MM.1S (cell line): ENCODE measurements around the gene RAB31.

Experiments
- DNase-seq: peaks from one replicate; pipeline ENCODE4 v3.0.0-alpha.2; 2015
- H2AFZ ChIP-seq: fragments of 300-600 bp; sonication (generic); 2 replicates; pipeline ENCODE4 v1.6.0; 2016; ENCODE audit warnings: antibody characterized with exemption, low read length
- H3F3A ChIP-seq: fragments of 300-600 bp; sonication (generic); 2 replicates; pipeline ENCODE4 v1.6.1; 2016; ENCODE audit warnings: mild to moderate bottlenecking, antibody characterized with exemption, low read length, moderate library complexity, mixed read lengths; ENCODE audit not compliant: insufficient read depth
- H3K27ac ChIP-seq: fragments of 300-600 bp; sonication (generic); 2 replicates; pipeline ENCODE4 v1.5.1; 2016; ENCODE audit warnings: mild to moderate bottlenecking, low read length
- H3K27me3 ChIP-seq: fragments of 300-600 bp; sonication (generic); replicated peaks from 2 replicates; pipeline ENCODE4 v1.6.0; 2016; ENCODE audit warnings: low read length; ENCODE audit not compliant: insufficient read depth
- H3K36me3 ChIP-seq: fragments of 300-600 bp; sonication (generic); replicated peaks from 2 replicates; pipeline ENCODE4 v1.6.1; 2016; ENCODE audit warnings: mild to moderate bottlenecking, low read length, mixed read lengths; ENCODE audit not compliant: insufficient read depth
- H3K4me1 ChIP-seq: fragments of 300-600 bp; sonication (generic); 2 replicates; pipeline ENCODE4 v1.6.1; 2016; ENCODE audit warnings: low read length, mixed read lengths
- H3K4me2 ChIP-seq: fragments of 300-600 bp; sonication (generic); 2 replicates; pipeline ENCODE4 v1.6.0; 2016; ENCODE audit warnings: low read depth, low read length
- H3K4me3 ChIP-seq: fragments of 300-600 bp; sonication (generic); 2 replicates; pipeline ENCODE4 v1.5.1; 2016; ENCODE audit warnings: low read length, mixed read lengths
- H3K79me2 ChIP-seq: fragments of 300-600 bp; sonication (generic); 2 replicates; pipeline ENCODE4 v1.6.1; 2016; ENCODE audit warnings: mixed run types, low read length, mixed read lengths
- H3K9ac ChIP-seq: fragments of 300-600 bp; sonication (generic); 2 replicates; pipeline ENCODE4 v1.6.1; 2016; ENCODE audit warnings: low read length, mixed read lengths
- H3K9me2 ChIP-seq: fragments of 300-600 bp; sonication (generic); replicated peaks from 2 replicates; pipeline ENCODE4 v1.6.1; 2016; ENCODE audit warnings: mild to moderate bottlenecking, low read length, mixed read lengths; ENCODE audit not compliant: insufficient read depth
- H3K9me3 ChIP-seq: fragments of 300-600 bp; sonication (generic); replicated peaks from 2 replicates; pipeline ENCODE4 v1.6.1; 2016; ENCODE audit warnings: mild to moderate bottlenecking, low read length, mixed read lengths; ENCODE audit not compliant: insufficient read depth
- H4K20me1 ChIP-seq: fragments of 300-600 bp; sonication (generic); 2 replicates; pipeline ENCODE4 v1.6.1; 2016; ENCODE audit warnings: mild to moderate bottlenecking, low read length, moderate library complexity, mixed read lengths; ENCODE audit not compliant: insufficient read depth
- EZH2 ChIP-seq: fragments of 300-600 bp; sonication (generic); optimal IDR thresholded peaks from 2 replicates; pipeline ENCODE3; 2017; ENCODE audit warnings: low read depth, mild to moderate bottlenecking, antibody characterized with exemption, low read length, mixed read lengths
- EZH2phosphoT487 ChIP-seq: fragments of 300-600 bp; sonication (generic); IDR thresholded peaks from 2 replicates; pipeline ENCODE4 v1.6.1; 2018; ENCODE audit warnings: antibody characterized with exemption, low read length
- TF ChIP-seq, protein P1 (sequence below): fragments of 300-600 bp; sonication (generic); IDR thresholded peaks from 2 replicates; pipeline ENCODE4 v1.5.1; 2016; ENCODE audit warnings: antibody characterized with exemption, low read length, mixed read lengths

The RAB31 gene

DNA sequence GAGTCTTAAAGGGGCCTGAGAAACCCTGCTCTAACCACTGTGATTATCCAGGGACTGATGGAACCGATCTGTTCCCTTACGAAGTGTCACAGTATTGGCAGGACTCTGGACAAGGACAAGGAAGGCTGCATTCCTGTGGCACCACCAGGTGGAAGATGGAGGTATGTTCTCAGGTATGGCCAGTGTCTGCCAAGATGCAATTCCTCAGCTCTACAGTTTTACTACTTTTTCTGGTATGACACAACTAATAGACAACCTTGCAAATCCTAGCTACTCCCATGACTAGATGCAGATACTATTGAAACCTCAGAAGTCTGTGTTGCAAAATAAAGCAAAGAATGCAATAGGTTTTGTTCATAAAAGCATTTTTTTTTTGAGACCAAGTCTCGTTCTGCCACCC is 14.6 kb downstream of the RAB31 start:
- Histone ChIP-seq H3K9ac (no peak overlapping the region), H3K4me1 (no peaks in the 10 kb centered on the region), H4K20me1 (no peaks in the 10 kb centered on the region), H3K27ac (no peak overlapping the region), H3K4me3 (no peak overlapping the region), H3K36me3 (no peaks in the 10 kb centered on the region), H3K9me2 (no peaks in the 10 kb centered on the region), H3F3A (no peaks in the 10 kb centered on the region), H3K9me3 (no peaks in the 10 kb centered on the region), H3K27me3 (no peaks in the 10 kb centered on the region), H2AFZ (no peak overlapping the region), H3K79me2 (no peaks in the 10 kb centered on the region), H3K4me2 (no peak overlapping the region)
- no peak for DNase-seq
- TF ChIP-seq, protein P1, sequence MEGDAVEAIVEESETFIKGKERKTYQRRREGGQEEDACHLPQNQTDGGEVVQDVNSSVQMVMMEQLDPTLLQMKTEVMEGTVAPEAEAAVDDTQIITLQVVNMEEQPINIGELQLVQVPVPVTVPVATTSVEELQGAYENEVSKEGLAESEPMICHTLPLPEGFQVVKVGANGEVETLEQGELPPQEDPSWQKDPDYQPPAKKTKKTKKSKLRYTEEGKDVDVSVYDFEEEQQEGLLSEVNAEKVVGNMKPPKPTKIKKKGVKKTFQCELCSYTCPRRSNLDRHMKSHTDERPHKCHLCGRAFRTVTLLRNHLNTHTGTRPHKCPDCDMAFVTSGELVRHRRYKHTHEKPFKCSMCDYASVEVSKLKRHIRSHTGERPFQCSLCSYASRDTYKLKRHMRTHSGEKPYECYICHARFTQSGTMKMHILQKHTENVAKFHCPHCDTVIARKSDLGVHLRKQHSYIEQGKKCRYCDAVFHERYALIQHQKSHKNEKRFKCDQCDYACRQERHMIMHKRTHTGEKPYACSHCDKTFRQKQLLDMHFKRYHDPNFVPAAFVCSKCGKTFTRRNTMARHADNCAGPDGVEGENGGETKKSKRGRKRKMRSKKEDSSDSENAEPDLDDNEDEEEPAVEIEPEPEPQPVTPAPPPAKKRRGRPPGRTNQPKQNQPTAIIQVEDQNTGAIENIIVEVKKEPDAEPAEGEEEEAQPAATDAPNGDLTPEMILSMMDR = peak; percentile 26; the same call in 1 of the 2 replicates
- TF ChIP-seq EZH2 = no peak

DNA sequence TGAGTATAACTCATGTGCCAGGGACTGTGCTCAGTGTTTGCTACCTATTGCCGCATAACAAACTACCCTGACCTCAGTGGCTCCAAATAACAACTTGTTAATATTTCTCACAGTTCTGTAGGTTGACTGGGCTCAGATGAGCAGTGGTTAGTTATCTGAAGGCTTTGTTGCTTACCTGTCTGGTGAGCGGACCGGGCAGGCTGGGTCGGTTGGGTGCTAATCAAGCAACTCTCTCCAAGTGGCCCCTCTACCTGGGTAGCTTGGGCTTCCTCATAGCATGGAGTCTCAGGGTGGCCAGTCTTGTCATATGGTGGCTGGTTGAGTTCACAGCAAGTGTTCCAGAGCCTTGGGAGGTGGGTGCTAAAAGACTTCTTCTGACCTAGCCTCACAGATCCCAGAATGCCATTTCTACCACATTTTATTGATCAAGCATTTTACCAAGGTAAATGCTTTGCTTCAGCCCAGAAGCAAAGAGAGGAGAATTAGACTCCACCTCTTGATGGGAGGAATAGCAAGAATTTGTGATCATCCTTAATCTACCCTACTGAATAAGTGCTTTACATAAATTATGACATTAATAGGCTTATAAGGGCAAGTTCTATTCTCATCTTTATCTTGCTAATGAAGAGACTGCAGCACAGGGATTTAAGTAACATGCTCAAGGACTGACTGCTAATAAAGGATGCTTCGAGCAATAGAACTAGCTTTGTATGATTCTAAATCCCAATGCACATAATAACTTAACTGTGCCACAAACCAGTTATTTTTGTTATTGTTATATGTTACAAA is 16.9 kb downstream of the RAB31 start:
- H3K27ac ChIP-seq = no peak overlapping the region
- H2AFZ ChIP-seq = no peak overlapping the region
- no peak for TF ChIP-seq EZH2phosphoT487
- TF ChIP-seq, protein P1 = no peak
- no peak for TF ChIP-seq EZH2
- no peak overlapping the region for H3K4me2 ChIP-seq
- H3K9me3 ChIP-seq = no peaks in the 10 kb centered on the region
- H3K9ac ChIP-seq = no peak overlapping the region
- H4K20me1 ChIP-seq = no peaks in the 10 kb centered on the region
- H3K4me1 ChIP-seq = no peaks in the 10 kb centered on the region
- H3F3A ChIP-seq = no peaks in the 10 kb centered on the region
- no peaks in the 10 kb centered on the region for H3K9me2 ChIP-seq
- H3K79me2 ChIP-seq = no peaks in the 10 kb centered on the region
- H3K36me3 ChIP-seq = no peaks in the 10 kb centered on the region
- no peak overlapping the region for H3K4me3 ChIP-seq
- no peaks in the 10 kb centered on the region for H3K27me3 ChIP-seq
- no peak for DNase-seq

DNA sequence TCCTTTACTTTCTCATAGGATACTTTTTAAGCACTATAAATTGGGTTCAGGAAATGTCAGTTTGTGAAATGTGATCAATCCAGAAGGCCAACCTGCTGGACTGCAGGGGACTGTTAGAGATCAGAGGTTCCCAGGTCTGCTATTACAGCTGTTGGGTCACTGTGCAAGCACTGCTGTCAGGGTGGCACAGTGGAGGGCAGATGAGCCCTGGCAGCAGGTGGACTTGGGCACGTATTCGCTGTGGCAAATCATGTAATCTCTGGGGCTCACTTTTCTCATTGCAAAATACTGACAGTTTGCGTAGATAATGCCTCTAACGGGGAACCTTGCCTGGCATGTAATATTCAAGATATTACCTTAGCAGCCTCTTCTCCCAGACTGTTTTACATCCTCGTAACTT is 18.1 kb downstream of the RAB31 start:
- Histone ChIP-seq H3K9ac (no peak overlapping the region), H3K27ac (no peak overlapping the region), H3K79me2 (no peaks in the 10 kb centered on the region), H3K4me3 (no peak overlapping the region), H3F3A (no peaks in the 10 kb centered on the region), H2AFZ (no peak overlapping the region), H3K9me2 (no peaks in the 10 kb centered on the region), H4K20me1 (no peaks in the 10 kb centered on the region), H3K4me1 (no peaks in the 10 kb centered on the region), H3K36me3 (no peaks in the 10 kb centered on the region), H3K4me2 (no peak overlapping the region), H3K9me3 (no peaks in the 10 kb centered on the region), H3K27me3 (no peaks in the 10 kb centered on the region)
- no peak for DNase-seq
- TF ChIP-seq EZH2 (no peak), EZH2phosphoT487 (no peak)
- TF ChIP-seq, protein P1 = no peak
